OCI-LY1 (cell line): ENCODE data around the gene CCR7.

Source experiments
- H2AFZ ChIP-seq: fragments of 200-600 bp; sonication (generic), shearing (Covaris generic); 2 replicates; pipeline ENCODE4 v1.6.0; 2014; ENCODE audit warnings: antibody characterized with exemption, mild to moderate bottlenecking, low read length
- H3F3A ChIP-seq: fragments of 200-600 bp; sonication (generic), shearing (Covaris generic); 2 replicates; pipeline ENCODE4 v1.6.0; 2014; ENCODE audit warnings: mild to moderate bottlenecking, antibody characterized with exemption, low read length, moderate library complexity; ENCODE audit not compliant: insufficient read depth
- H3K27ac ChIP-seq: fragments of 200-600 bp; sonication (generic); 2 replicates; pipeline ENCODE4 v1.5.1; 2014; ENCODE audit warnings: low read length, mixed run types, mild to moderate bottlenecking, low read depth; ENCODE audit not compliant: poor library complexity, severe bottlenecking
- H3K27me3 ChIP-seq: fragments of 200-600 bp; sonication (generic); 2 replicates; pipeline ENCODE4 v1.6.0; 2014; ENCODE audit warnings: antibody characterized with exemption, mild to moderate bottlenecking, low read length, moderate library complexity; ENCODE audit not compliant: insufficient read depth
- H3K36me3 ChIP-seq: fragments of 200-600 bp; sonication (generic); 2 replicates; pipeline ENCODE4 v1.6.1; 2014; ENCODE audit warnings: mild to moderate bottlenecking, antibody characterized with exemption, low read length, moderate library complexity, mixed read lengths; ENCODE audit not compliant: insufficient read depth
- H3K4me1 ChIP-seq: fragments of 200-600 bp; sonication (generic); 2 replicates; pipeline ENCODE4 v1.5.1; 2014; ENCODE audit warnings: mild to moderate bottlenecking, low read length, moderate library complexity; ENCODE audit not compliant: insufficient read depth, severe bottlenecking
- H3K4me2 ChIP-seq: fragments of 200-600 bp; sonication (generic), shearing (Covaris generic); 2 replicates; pipeline ENCODE4 v1.6.1; 2014; ENCODE audit warnings: low read length
- H3K4me3 ChIP-seq: fragments of 200-600 bp; sonication (generic); 2 replicates; pipeline ENCODE4 v1.5.1; 2014; ENCODE audit warnings: low read length, low read depth, mild to moderate bottlenecking, mixed read lengths; ENCODE audit not compliant: poor library complexity, severe bottlenecking
- H3K79me2 ChIP-seq: fragments of 200-600 bp; shearing (Covaris generic); 2 replicates; pipeline ENCODE4 v1.6.1; 2016; ENCODE audit warnings: mixed run types, low read length, mixed read lengths; ENCODE audit not compliant: insufficient read depth
- H3K9ac ChIP-seq: fragments of 200-600 bp; sonication (generic), shearing (Covaris generic); 2 replicates; pipeline ENCODE4 v1.6.1; 2014; ENCODE audit warnings: mild to moderate bottlenecking, low read length, mixed read lengths
- H3K9me2 ChIP-seq: fragments of 200-600 bp; sonication (generic), shearing (Covaris generic); 2 replicates; pipeline ENCODE4 v1.6.1; 2014; ENCODE audit warnings: low read depth, mild to moderate bottlenecking, low read length, mixed read lengths
- H3K9me3 ChIP-seq: fragments of 200-600 bp; shearing (Covaris generic); 2 replicates; pipeline ENCODE4 v1.6.1; 2014; ENCODE audit warnings: low read length, mixed read lengths
- H4K20me1 ChIP-seq: fragments of 200-600 bp; sonication (generic), shearing (Covaris generic); 2 replicates; pipeline ENCODE4 v1.6.0; 2016; ENCODE audit warnings: mild to moderate bottlenecking, low read length; ENCODE audit not compliant: insufficient read depth
- CTCF ChIP-seq: fragments of 200-600 bp; sonication (generic), shearing (Covaris generic); IDR thresholded peaks from 2 replicates; pipeline ENCODE4 v1.5.1; 2017; ENCODE audit warnings: mild to moderate bottlenecking, antibody characterized with exemption, low read length, moderate library complexity, mixed read lengths
- EZH2 ChIP-seq: fragments of 200-600 bp; sonication (generic), shearing (Covaris generic); IDR thresholded peaks from 2 replicates; pipeline ENCODE4 v1.8.0; 2017; ENCODE audit warnings: borderline replicate concordance, mixed run types, mild to moderate bottlenecking, antibody characterized with exemption, low read length, moderate library complexity, mixed read lengths

The CCR7 gene

GRCh38 chr17:40522961-40523310 is 42.3 kb downstream of the CCR7 start:
- H3K79me2 ChIP-seq, result no peaks in the 10 kb centered on the region
- H3K4me2 ChIP-seq, result no peak overlapping the region
- TF ChIP-seq EZH2 (no peak), CTCF (no peak)
- peaks cover 12% of the 10 kb centered on the region for H3K9me3 ChIP-seq
- H3K9me2 ChIP-seq, result no peaks in the 10 kb centered on the region
- no peaks in the 10 kb centered on the region for H3F3A ChIP-seq
- no peak overlapping the region for H3K27ac ChIP-seq
- no peaks in the 10 kb centered on the region; the same call in 1 of the 2 replicates for H3K27me3 ChIP-seq
- no peak overlapping the region for H3K4me3 ChIP-seq
- H3K4me1 ChIP-seq, result no peaks in the 10 kb centered on the region
- no peak overlapping the region for H3K9ac ChIP-seq
- no peak overlapping the region for H2AFZ ChIP-seq
- no peaks in the 10 kb centered on the region; the same call in 1 of the 2 replicates for H3K36me3 ChIP-seq
- H4K20me1 ChIP-seq, result no peaks in the 10 kb centered on the region

- Histone ChIP-seq H4K20me1 (no peaks in the 10 kb centered on the region), H3K27ac (no peak overlapping the region), H2AFZ (no peak overlapping the region), H3F3A (no peaks in the 10 kb centered on the region), H3K4me2 (no peak overlapping the region), H3K9me3 (peaks cover 12% of the 10 kb centered on the region), H3K36me3 (no peaks in the 10 kb centered on the region; the same call in 1 of the 2 replicates), H3K9ac (no peak overlapping the region), H3K4me1 (no peaks in the 10 kb centered on the region), H3K9me2 (no peaks in the 10 kb centered on the region), H3K27me3 (no peaks in the 10 kb centered on the region; the same call in 1 of the 2 replicates), H3K4me3 (no peak overlapping the region), H3K79me2 (no peaks in the 10 kb centered on the region)
- TF ChIP-seq EZH2, result no peak
- TF ChIP-seq CTCF, result no peak
Measured at GRCh38 chr17:40522250-40522960, 42.9 kb downstream of the CCR7 start.

DNA sequence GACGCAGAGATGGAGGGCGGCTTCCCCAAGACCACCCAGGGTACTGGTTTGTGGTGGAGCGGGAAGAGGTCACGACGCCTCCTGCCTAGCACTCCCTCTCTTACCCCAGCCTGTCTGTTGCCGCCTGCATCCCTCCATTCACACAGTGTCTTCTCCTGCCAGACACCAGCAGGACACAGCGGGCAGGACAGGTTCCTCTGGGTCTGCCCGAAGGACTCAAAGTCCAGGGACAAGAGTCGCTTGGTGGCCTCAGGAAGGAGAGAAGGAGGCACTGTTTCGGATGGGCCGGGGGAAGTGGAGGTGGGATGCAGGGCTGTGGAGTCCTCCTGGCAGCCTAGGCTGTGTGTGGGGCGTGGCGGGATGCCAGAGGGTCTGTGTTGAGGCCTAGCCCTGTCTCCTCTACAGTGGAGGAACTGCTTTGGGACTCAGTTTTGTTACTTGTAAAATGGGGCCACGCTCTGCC is 44.2 kb downstream of the CCR7 start:
- H3K36me3 ChIP-seq, result no peaks in the 10 kb centered on the region; the same call in 1 of the 2 replicates
- H3K4me2 ChIP-seq, result no peak overlapping the region
- H3K9me2 ChIP-seq, result no peaks in the 10 kb centered on the region
- no peaks in the 10 kb centered on the region for H4K20me1 ChIP-seq
- TF ChIP-seq EZH2, result no peak
- no peak for TF ChIP-seq CTCF
- H3K4me3 ChIP-seq, result no peak overlapping the region
- H3K27ac ChIP-seq, result no peak overlapping the region
- H3K9ac ChIP-seq, result no peak overlapping the region
- H2AFZ ChIP-seq, result no peak overlapping the region
- H3K27me3 ChIP-seq, result no peaks in the 10 kb centered on the region; the same call in 1 of the 2 replicates
- peaks cover 13% of the 10 kb centered on the region for H3K4me1 ChIP-seq
- H3K79me2 ChIP-seq, result no peaks in the 10 kb centered on the region
- H3K9me3 ChIP-seq, result peaks cover 11% of the 10 kb centered on the region
- H3F3A ChIP-seq, result no peaks in the 10 kb centered on the region
